ENCODE data around the gene RANBP3L. TPM values are rescaled to one million over a fixed set of nuclear protein-coding genes. Genes with fewer than 3 reads are reported as not detected.

The RANBP3L gene
- total and polyA plus RNA-seq, 2 of the 4 experiments (the other 2 are of a cell fraction), result not detected

DNA sequence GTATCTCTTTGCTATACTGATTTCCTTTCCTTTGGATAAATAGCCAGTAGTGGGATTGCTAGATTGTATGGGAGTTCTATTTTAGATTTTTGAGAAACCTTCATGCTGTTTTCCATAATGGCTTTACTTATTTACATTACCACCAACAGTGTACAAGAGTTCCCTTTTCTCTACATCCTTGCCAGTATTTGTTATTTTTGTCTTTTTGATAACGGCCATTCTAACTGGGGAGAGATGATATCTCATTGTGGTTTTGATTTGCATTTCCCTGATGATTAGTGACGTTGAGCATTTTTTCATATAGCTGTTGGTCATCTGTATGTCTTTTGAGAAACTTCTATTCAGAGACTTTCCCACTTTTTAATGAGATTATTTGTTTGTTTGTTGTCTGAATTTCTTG, 85.8 kb downstream of the RANBP3L start:
- Histone ChIP-seq H3K79me1 (ENCODE audit: low read depth in 1 of 2, low read length in 2 of 2) (peaks cover 0 to 3% of the 10 kb centered on the region in 2 experiments; a peak in 2 of 4 replicates), H3K56ac (ENCODE audit: extremely low read depth, insufficient read depth, low read length) (no peak overlapping the region), H3K4me2 (ENCODE audit: low read depth, low read length) (no peak overlapping the region), H2BK120ac (ENCODE audit: low read depth, low read length) (no peak overlapping the region), H2AK9ac (replicated peaks; ENCODE audit: low read depth, low read length, poor library complexity) (no peak overlapping the region), H3K36me3 (ENCODE audit: control insufficient read depth, insufficient read depth, low read length) (peaks cover 9% of the 10 kb centered on the region), H3K27me3 (ENCODE audit: control insufficient read depth, insufficient read depth, low read length) (no peaks in the 10 kb centered on the region), H3K4ac (ENCODE audit: low read depth, low read length) (no peak overlapping the region), H3K9me3 (ENCODE audit: control insufficient read depth, insufficient read depth, low read length) (no peaks in the 10 kb centered on the region), H2BK20ac (ENCODE audit: low read depth, low read length) (no peak overlapping the region), H3K27ac (ENCODE audit: insufficient read depth, low read length) (no peak overlapping the region), H3K4me1 (ENCODE audit: control insufficient read depth, insufficient read depth, low read length) (no peaks in the 10 kb centered on the region), H3K14ac (replicated peaks; ENCODE audit: low read depth, low read length) (no peak overlapping the region), H2BK5ac (ENCODE audit: low read depth, low read length, poor library complexity, severe bottlenecking) (no peak overlapping the region), H4K5ac (ENCODE audit: low read depth, low read length) (no peak overlapping the region), H3K9ac (ENCODE audit: low read depth, low read length) (no peak overlapping the region), H3K9me1 (ENCODE audit: insufficient read depth, low read length) (no peaks in the 10 kb centered on the region), H2AK5ac (ENCODE audit: low read depth, low read length) (no peak overlapping the region), H2BK15ac (ENCODE audit: low read depth, low read length) (no peak overlapping the region), H3K18ac (ENCODE audit: low read depth, low read length) (no peak overlapping the region), H4K8ac (ENCODE audit: low read depth in 2 of 2, low read length in 2 of 2) (no peak overlapping the region), H2AFZ (replicated peaks; ENCODE audit: low read length, poor library complexity) (no peak overlapping the region), H3K23ac (ENCODE audit: low read depth, low read length) (no peak overlapping the region), H4K91ac (ENCODE audit: insufficient read depth, low read depth, low read length) (no peak overlapping the region), H4K20me1 (ENCODE audit: insufficient read depth, low read length) (no peaks in the 10 kb centered on the region), H3K4me3 (ENCODE audit: insufficient read depth, low read depth, low read length) (no peak overlapping the region)
- TF ChIP-seq, protein P1, sequence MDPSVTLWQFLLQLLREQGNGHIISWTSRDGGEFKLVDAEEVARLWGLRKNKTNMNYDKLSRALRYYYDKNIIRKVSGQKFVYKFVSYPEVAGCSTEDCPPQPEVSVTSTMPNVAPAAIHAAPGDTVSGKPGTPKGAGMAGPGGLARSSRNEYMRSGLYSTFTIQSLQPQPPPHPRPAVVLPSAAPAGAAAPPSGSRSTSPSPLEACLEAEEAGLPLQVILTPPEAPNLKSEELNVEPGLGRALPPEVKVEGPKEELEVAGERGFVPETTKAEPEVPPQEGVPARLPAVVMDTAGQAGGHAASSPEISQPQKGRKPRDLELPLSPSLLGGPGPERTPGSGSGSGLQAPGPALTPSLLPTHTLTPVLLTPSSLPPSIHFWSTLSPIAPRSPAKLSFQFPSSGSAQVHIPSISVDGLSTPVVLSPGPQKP (IDR thresholded peaks at IDR 0.05; ENCODE audit: borderline replicate concordance, low read depth, low read length), result no peak
- TF ChIP-seq RCOR1 (IDR thresholded peaks at IDR 0.05; ENCODE audit: insufficient replicate concordance, low read length) (no peak), MAZ (IDR thresholded peaks at IDR 0.05; ENCODE audit: borderline replicate concordance, low read depth, low read length) (no peak), RFX5 (IDR thresholded peaks at IDR 0.05; ENCODE audit: low read depth, low read length) (no peak), CHD1 (IDR thresholded peaks at IDR 0.05; ENCODE audit: low read depth, low read length) (no peak), SMC3 (IDR thresholded peaks at IDR 0.05; ENCODE audit: low read depth, low read length) (no peak), MAFK (IDR thresholded peaks at IDR 0.05; ENCODE audit: low read depth, low read length) (no peak), BHLHE40 (IDR thresholded peaks at IDR 0.05; ENCODE audit: low read depth, low read length) (no peak), CEBPB (IDR thresholded peaks at IDR 0.05; ENCODE audit: low read depth, low read length) (no peak), MXI1 (IDR thresholded peaks at IDR 0.05; ENCODE audit: borderline replicate concordance, low read depth, low read length) (no peak), FOS (IDR thresholded peaks at IDR 0.05; ENCODE audit: low read depth, low read length) (no peak), NFE2L2 (IDR thresholded peaks at IDR 0.05; ENCODE audit: low read depth, low read length) (no peak)
- TF ChIP-seq, protein P2, sequence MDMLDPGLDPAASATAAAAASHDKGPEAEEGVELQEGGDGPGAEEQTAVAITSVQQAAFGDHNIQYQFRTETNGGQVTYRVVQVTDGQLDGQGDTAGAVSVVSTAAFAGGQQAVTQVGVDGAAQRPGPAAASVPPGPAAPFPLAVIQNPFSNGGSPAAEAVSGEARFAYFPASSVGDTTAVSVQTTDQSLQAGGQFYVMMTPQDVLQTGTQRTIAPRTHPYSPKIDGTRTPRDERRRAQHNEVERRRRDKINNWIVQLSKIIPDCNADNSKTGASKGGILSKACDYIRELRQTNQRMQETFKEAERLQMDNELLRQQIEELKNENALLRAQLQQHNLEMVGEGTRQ (IDR thresholded peaks at IDR 0.05; ENCODE audit: low read depth, low read length), result no peak
- intact Hi-C loops (cut with micrococcal nuclease) (no loop called here), in situ Hi-C loops (cut with MboI; ENCODE audit: low sequenced_read_pairs) (no loop called here), dilution Hi-C loops (cut with HindIII; ENCODE audit: low sequenced_read_pairs, unreplicated experiment) (no loop called here)
- CTCF ChIA-PET, result no interaction called here
- no CpG with 5 or more reads among the region's 2 CpGs for WGBS, 2 experiments (ENCODE audit: extremely low coverage in 2 of 2, insufficient read length in 1 of 2)
- no TSS peak for BruUV-seq (replicated peaks)
- ATAC-seq (ENCODE audit: low read depth), result no peak
- no peak for DNase-seq
- POLR2A ChIA-PET (ENCODE audit: unreplicated experiment), result no interaction called here

Measured in IMR-90 (cell line).